DND-41 (cell line): Measurements from ENCODE around the gene SFMBT2.

Source experiments
- ATAC-seq: fragments of 200-7000 bp; cut with Tn5 transposase; 3 replicates; pipeline ENCODE4 v1.9.1; 2021; ENCODE audit warnings: low read depth; ENCODE audit not compliant: insufficient read depth
- DNase-seq: peaks from one replicate; pipeline ENCODE4 v3.0.0-alpha.2; 2020
- H2AFZ ChIP-seq: 2 replicates; pipeline ENCODE4 v1.6.0; 2012; ENCODE audit warnings: low read depth, low read length
- H3K27ac ChIP-seq: 2 replicates; pipeline ENCODE4 v1.5.1; 2012; ENCODE audit warnings: low read length, inconsistent platforms
- H3K27me3 ChIP-seq: fragments of 200-600 bp; sonication (generic); 2 replicates; pipeline ENCODE4 v1.6.0; 2012; ENCODE audit warnings: low read length, mild to moderate bottlenecking, inconsistent platforms; ENCODE audit not compliant: insufficient read depth, poor library complexity
- H3K36me3 ChIP-seq: 2 replicates; pipeline ENCODE4 v1.5.1; 2012; ENCODE audit warnings: low read length, inconsistent platforms; ENCODE audit not compliant: insufficient read depth
- H3K4me1 ChIP-seq: 2 replicates; pipeline ENCODE4 v1.5.1; 2012; ENCODE audit warnings: mild to moderate bottlenecking, low read length; ENCODE audit not compliant: insufficient read depth
- H3K4me2 ChIP-seq: 2 replicates; pipeline ENCODE4 v1.6.0; 2012; ENCODE audit warnings: mild to moderate bottlenecking, moderate library complexity, low read length, inconsistent platforms; ENCODE audit not compliant: insufficient read depth
- H3K4me3 ChIP-seq, 2 experiments: fragments of 200-600 bp in 1 of 2; shearing (Covaris generic) in 1 of 2; 2 replicates each; pipeline ENCODE4 v1.5.1; 2012 to 2016; ENCODE audit warnings: inconsistent platforms in 2 of 2, low read length in 2 of 2, mild to moderate bottlenecking in 2 of 2, low read depth in 1 of 2, moderate library complexity in 1 of 2
- H3K79me2 ChIP-seq: 2 replicates; pipeline ENCODE4 v1.6.0; 2012; ENCODE audit warnings: low read length, inconsistent platforms; ENCODE audit not compliant: insufficient read depth
- H3K9ac ChIP-seq: 2 replicates; pipeline ENCODE4 v1.6.0; 2012; ENCODE audit warnings: low read depth, mild to moderate bottlenecking, inconsistent platforms, low read length, moderate library complexity
- H3K9me3 ChIP-seq: 2 replicates; pipeline ENCODE4 v1.5.1; 2012; ENCODE audit warnings: low read length, moderate library complexity, mild to moderate bottlenecking, inconsistent platforms; ENCODE audit not compliant: insufficient read depth, severe bottlenecking
- H4K20me1 ChIP-seq: 2 replicates; pipeline ENCODE4 v1.6.0; 2012; ENCODE audit warnings: low read length; ENCODE audit not compliant: insufficient read depth
- EZH2 ChIP-seq: IDR thresholded peaks from 3 replicates; pipeline ENCODE4 v1.6.1; 2012; ENCODE audit warnings: borderline replicate concordance, low read depth, mild to moderate bottlenecking, moderate library complexity, low read length, inconsistent platforms; ENCODE audit not compliant: severe bottlenecking
- TF ChIP-seq, protein P1 (sequence below): IDR thresholded peaks from 2 replicates; pipeline ENCODE4 v1.5.1; 2012; ENCODE audit warnings: borderline replicate concordance, low read length, moderate library complexity, mild to moderate bottlenecking; ENCODE audit not compliant: poor library complexity, severe bottlenecking; ENCODE audit errors: extremely low read depth

Gene SFMBT2

DNA sequence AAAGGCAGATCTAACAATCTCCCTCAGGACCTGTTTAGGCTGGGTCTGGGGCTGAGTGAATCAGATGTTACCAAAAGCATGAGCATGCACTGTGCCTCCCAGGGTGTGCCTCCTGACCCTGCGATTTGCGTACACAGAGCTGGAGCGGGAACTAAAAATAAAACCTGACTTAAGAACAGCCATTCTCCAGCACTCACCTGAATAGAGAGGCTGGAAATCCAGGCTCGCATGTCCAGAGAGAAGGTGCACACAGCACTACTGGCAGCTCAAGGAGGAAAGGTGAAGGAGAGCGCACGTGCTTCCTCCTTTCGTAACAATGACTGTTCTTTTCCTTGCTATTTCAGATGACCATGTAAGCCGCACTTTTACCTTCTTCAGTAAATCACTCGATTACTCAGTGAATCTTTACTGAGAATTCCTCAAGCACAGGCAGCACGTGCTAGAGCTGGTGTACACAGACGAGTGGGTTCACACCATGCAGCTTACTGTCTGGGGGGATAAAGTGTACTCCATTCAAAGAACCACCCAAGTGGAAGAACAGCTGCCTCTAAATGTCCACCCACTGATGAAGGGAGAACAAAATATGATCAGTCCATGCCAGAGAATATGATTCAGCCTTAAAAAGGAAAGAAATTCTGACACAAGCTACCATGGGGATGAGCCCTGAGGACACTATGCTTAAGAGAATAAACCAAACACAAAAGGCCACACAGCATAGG is 45.6 kb downstream of the SFMBT2 start:
- Histone ChIP-seq H4K20me1 (peaks cover 28% of the 10 kb centered on the region), H3K79me2 (peaks cover 98% of the 10 kb centered on the region), H3K9ac (no peak overlapping the region), H3K36me3 (peaks cover 99% of the 10 kb centered on the region), H3K4me3 (no peak overlapping the region), H2AFZ (no peak overlapping the region), H3K27ac (no peak overlapping the region), H3K27me3 (no peaks in the 10 kb centered on the region), H3K4me2 (no peak overlapping the region), H3K4me1 (no peaks in the 10 kb centered on the region), H3K9me3 (peaks cover 3% of the 10 kb centered on the region)
- ATAC-seq (no peak), DNase-seq (no peak)
- TF ChIP-seq, protein P1, sequence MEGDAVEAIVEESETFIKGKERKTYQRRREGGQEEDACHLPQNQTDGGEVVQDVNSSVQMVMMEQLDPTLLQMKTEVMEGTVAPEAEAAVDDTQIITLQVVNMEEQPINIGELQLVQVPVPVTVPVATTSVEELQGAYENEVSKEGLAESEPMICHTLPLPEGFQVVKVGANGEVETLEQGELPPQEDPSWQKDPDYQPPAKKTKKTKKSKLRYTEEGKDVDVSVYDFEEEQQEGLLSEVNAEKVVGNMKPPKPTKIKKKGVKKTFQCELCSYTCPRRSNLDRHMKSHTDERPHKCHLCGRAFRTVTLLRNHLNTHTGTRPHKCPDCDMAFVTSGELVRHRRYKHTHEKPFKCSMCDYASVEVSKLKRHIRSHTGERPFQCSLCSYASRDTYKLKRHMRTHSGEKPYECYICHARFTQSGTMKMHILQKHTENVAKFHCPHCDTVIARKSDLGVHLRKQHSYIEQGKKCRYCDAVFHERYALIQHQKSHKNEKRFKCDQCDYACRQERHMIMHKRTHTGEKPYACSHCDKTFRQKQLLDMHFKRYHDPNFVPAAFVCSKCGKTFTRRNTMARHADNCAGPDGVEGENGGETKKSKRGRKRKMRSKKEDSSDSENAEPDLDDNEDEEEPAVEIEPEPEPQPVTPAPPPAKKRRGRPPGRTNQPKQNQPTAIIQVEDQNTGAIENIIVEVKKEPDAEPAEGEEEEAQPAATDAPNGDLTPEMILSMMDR: no peak
- TF ChIP-seq EZH2: no peak

DNA sequence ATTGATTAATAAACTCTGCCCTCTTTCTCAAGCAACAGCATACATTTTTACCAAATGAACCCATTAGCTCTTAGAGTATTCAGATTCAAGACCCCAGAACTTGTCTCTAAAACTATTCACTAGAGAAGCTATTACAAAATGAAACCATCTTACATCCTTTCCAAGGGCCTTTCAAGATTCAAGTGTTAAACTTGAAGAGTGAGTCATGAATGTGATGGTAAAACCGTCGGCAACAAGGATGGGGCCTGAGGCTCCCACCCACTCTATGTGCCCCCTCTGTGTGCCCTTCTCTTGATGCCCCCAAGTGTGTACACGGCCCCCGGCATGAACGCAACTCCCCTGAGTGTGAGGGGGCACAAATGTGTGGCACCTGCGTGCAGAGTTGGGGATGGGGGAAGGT is 46.4 kb downstream of the SFMBT2 start:
- H4K20me1 ChIP-seq: peaks cover 28% of the 10 kb centered on the region
- H3K36me3 ChIP-seq: peaks cover 99% of the 10 kb centered on the region
- H3K27ac ChIP-seq: no peak overlapping the region
- TF ChIP-seq EZH2: no peak
- TF ChIP-seq, protein P1: no peak
- DNase-seq (no peak), ATAC-seq (no peak)
- no peaks in the 10 kb centered on the region for H3K27me3 ChIP-seq
- no peak overlapping the region for H3K4me3 ChIP-seq
- no peak overlapping the region for H2AFZ ChIP-seq
- H3K4me1 ChIP-seq: no peaks in the 10 kb centered on the region
- no peak overlapping the region for H3K9ac ChIP-seq
- peaks cover 3% of the 10 kb centered on the region for H3K9me3 ChIP-seq
- H3K79me2 ChIP-seq: peaks cover 98% of the 10 kb centered on the region
- H3K4me2 ChIP-seq: no peak overlapping the region

DNA sequence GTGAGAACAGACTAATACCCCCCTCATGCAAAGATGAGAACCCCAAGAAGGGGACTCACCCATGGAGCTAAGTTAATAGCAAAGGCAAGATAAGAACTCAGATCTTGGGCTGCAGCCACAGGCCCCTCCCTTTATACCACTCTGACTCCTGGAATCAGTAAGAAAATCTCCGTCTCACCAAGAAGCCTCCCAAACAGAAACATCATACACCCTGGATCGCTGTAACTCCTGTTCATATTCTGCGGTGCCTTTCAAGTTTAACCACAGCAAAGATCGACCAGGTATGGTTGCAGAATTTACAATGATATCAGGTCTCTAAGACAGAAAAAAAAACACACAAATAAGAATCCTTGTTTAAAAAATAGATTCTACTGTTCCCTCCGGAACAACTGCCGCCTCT is 47.1 kb downstream of the SFMBT2 start:
- Histone ChIP-seq H3K36me3 (peaks cover 99% of the 10 kb centered on the region), H3K4me2 (no peak overlapping the region), H3K9me3 (peaks cover 3% of the 10 kb centered on the region), H3K4me1 (no peaks in the 10 kb centered on the region), H2AFZ (no peak overlapping the region), H3K27me3 (no peaks in the 10 kb centered on the region), H3K4me3 (no peak overlapping the region), H3K9ac (no peak overlapping the region), H3K79me2 (peaks cover 98% of the 10 kb centered on the region), H3K27ac (no peak overlapping the region), H4K20me1 (peaks cover 34% of the 10 kb centered on the region)
- TF ChIP-seq, protein P1: no peak
- no peak for TF ChIP-seq EZH2
- no peak for ATAC-seq
- no peak for DNase-seq
